NCI-H748 (cell line): ENCODE measurements around the gene FAM234B.
A peak's percentile ranks its signal among the peaks of the same experiment; 100 is the strongest.
"Not testable (repeated sequence)": the region's sequence is repeated elsewhere in the genome, so short reads cannot be mapped to it uniquely, and the experiment has no call there.

Experiments
- DNase-seq: peaks from one replicate; lab custom pipeline; 2025; ENCODE audit not compliant: unreplicated experiment; lab: John Stamatoyannopoulos, UW

The FAM234B gene

DNA sequence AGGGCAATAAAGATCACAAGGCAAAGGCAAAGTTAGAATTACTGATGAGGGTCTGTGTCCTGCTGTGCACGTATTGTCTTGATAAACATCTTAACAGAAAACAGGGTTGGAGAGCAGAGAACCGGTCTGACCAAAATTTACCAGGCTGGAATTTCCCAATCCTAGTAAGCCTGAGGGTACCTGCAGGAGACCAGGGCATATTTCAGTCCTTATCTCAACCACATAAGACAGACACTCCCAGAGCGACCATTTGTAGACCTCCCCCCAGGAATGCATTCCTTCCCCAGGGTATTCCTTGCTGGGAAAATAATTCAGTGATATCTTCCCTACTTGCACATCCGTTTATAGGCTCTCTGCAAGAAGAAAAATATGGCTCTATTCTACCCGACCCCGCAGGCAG, 9.4 kb downstream of the FAM234B start:
- not testable (repeated sequence) for DNase-seq

DNA sequence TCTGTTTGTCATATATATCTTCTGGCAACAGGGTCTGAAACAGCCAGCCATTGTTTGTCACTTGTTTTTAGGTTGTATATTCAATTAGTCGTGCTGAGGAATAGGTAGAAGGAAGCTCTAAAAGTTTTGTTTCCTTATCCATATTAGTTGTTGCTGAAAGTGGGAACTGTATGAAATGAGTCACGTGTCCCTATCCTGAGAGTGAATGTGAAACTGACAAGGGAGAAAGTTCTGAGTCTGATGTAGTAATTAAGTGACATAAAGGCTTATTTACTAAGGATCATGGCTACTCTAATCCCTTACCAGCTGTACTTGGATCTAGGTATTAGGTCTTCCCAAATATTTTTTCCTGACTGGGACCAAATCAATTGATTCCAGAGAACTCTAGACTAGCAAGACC, 16.4 kb downstream of the FAM234B start:
- DNase-seq, result no peak

DNA sequence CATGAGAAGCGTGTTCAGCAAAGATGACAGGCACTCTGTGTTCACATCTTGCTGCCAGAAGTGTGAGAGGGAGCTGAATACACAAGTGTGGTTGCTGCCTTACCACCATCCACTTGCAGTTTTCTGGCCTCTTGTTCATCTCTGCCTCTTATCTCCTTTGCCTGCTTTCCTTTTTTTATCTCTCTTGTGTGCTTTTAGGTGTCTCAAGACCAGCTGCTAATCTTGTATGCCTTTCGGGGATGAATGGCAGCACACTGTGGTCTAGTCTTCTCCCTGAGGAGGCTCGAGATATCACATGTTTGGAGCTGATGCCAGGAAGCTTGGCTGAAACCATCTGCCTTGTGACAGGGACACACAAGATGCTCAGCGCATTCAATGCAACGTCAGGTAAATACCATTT, 17.2 kb downstream of the FAM234B start:
- no peak for DNase-seq

- DNase-seq, result no peak
These were observed 18.5 kb downstream of the FAM234B start for GRCh38 chr12:13062669-13063068.

GRCh38 chr12:13066014-13066413, 21.8 kb downstream of the FAM234B start:
- no peak for DNase-seq

- no peak for DNase-seq
These were observed 22.3 kb downstream of the FAM234B start for GRCh38 chr12:13066459-13066858.

DNA sequence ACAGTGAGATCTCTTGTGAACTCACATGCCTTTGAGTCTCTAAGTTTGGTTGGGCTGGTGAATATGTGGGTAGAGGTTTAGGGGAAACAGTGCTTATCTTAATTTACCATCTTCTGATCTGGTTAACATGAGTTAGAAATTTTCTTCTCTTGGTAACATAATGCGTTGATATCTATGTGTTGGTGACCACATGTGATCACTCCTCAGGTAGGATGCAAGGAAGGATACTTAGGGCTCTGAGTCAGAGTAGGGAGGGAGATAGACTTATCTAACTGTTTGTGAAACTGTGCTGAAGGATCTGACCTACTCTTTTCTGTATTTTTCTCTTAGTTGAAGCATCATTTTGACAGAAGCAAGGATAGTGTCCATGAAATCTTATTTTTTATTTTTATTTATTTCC, 23.1 kb downstream of the FAM234B start:
- no peak for DNase-seq

DNA sequence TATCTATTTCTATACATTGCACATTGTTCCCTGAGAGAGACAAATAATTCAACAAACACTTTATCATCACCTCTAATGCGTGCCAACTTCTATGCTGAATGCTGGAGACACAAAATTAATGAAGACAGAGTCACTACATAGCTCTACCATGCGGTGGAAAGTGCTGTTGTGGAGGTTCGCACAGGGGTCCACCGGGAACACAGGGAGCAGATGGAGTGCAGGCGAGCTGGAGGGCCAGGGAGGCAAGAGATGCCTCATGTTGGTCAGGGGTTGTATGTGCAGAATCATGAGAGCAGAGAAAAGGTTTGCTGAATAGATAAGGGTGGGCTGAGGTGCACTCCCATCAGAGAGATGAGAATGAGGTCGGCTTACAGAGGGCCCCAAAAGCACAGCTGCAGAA, 25.2 kb downstream of the FAM234B start:
- DNase-seq, result no peak

DNA sequence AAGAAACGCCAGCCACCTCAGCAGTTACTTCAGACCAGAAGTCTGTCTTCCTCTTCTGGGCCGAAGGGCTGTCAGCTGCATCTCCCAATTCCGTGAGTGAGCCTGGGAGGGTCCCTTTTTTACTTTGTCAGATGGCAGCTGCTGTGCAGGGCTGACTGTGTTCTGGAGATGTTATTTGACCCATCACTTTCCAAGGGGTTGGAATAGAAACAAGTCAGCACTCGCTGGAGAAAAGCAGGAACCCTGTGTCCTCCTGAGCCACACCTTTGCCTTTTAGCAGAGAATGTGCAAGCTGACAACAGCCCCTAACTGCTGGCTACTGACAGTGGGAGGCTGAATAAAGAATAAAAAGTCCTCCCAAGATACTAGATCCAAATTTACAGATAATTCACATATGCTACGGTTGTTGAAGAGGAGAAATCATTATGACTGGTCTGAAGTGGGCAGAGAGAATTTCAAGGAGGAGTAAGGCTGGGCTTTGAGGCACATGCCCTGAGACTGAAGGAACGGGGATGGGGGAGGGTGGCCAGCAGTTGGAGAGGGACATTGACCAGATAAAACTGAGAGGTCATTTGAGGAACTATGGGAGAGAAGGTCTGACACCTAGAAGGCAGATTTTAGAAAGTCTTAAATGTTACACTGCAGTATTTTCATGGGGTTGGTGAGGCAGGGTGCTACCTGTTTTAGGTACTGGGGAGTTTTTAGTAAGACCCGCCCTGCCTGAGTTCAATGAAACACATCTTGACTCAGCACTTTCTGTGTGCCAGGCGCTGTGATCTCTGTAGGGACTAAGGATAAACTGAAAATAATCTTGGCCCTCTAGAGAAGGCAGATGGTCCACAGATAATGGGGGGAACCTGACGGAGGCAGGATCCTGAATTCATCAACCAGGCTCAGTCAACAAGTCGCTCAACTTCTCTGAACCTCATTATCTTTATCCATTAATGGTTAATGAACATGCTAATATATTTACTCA, 27.4 kb downstream of the FAM234B start:
- DNase-seq, result no peak

DNA sequence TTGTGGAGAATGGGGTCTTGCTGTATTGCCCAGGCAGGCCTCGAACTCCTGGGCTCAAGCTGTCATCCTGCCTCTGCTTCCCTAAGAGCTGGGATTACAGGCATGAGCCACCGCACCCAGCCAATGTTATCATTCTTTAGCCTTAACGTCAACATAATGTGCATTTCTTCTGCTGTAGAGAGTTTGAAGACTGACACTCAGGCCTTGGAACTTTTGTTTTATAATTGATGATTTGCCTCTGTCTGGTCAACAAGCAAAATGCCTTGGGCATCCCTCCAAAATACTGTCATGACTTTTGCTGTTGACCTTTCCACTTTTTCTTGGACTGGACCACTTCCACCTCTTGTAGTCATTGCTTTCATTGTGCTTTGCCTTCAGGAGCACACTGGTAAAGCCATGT, 29.0 kb downstream of the FAM234B start:
- DNase-seq, result no peak

GRCh38 chr12:13074396-13075117, 30.4 kb downstream of the FAM234B start:
- no peak for DNase-seq

DNA sequence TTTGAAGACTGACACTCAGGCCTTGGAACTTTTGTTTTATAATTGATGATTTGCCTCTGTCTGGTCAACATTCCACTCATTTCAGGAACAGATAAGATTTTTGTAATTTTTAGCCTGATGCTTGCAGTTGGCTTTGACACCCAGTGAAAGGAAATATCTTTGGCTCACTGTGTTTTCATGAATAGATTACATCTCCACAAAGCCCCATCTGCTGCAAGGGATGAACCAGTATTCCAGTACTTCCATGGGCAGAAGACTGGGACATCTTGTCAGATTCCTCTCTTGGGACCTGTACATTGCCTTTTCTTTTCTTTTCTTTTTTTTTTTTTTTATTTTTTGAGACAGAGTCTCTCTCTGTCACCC, 30.9 kb downstream of the FAM234B start:
- no peak for DNase-seq

DNA sequence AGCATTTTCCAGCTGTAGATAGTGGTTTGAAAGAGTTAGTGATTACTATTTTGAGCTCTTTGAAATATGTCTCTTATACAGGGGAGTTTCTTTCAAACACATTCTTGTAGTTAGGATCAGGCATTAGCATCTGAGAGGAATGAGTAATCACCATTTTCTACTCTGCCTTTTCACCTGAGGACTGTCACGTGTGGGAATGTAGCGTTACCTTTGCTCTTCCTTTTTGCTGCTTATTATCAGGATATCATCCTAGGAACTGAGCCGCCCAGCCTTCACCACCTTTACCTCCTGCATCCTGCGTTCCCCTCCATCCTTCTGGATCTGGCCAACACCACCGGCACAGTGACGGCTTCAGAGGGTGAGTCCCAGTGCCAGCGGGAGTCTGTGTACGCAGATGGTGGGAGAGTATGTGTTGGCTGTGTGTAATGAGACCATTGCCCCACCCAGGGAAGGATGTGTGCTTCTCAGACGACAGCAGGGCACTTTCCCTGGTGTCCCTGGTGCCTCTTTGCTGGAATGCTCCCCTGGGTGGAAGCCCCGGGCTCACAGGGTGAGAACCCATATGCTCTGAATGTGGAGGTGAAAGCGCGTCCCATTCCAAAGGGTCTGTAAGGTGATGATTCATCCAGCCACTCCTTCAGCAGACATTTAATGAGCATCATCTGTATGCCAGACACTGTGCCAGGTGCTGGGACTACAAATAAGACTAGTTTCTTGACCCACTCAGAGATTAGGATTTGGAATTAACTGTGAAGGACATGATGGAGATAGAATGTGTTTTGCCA, 31.8 kb downstream of the FAM234B start:
- DNase-seq, result no peak

DNA sequence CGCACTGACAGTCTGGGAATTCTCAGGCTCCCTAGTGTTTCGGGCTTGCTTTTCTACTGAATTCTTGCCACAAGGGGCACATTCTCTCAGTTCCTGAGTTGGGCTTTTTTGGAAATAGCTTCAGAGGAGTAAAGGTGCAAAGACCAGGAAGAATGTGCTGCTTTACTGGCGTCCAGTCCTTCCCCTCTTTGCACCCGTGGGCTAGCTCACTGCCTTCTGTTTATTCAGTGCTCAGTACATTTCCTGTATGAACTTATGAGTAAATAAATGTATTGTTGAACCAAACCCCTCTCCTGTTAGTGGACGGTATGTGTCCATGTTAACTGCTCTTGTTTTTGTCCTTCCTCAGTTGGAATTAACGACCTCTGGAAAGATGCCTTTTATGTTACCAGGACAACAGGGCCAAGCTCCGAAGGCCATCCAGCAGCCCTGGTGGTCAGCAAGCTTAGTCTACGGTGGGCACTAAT, 35.3 kb downstream of the FAM234B start:
- DNase-seq, result peak; percentile 59

GRCh38 chr12:13080266-13080665, 36.1 kb downstream of the FAM234B start:
- no peak for DNase-seq

DNA sequence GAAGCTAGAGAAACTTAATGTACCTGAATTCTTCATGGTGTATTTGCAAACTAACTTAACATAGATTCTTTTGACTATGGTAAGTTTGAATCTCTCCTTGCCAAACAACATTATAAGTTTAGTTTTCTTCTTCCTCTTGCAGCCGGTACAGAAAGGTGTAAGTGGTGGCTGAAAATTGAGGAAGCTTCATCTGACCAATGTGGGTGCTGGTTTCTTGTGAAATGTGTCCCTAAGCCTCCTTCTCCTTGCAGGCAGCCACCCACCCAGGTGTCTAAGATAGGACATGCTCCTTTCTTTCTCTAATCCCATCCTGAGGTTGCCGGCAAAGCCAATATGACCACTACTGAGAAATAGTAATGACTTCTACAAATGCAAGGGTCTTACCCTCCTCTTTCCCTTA, 38.7 kb downstream of the FAM234B start:
- DNase-seq, result no peak

GRCh38 chr12:13083638-13084037, 39.5 kb downstream of the FAM234B start:
- not testable (repeated sequence) for DNase-seq

DNA sequence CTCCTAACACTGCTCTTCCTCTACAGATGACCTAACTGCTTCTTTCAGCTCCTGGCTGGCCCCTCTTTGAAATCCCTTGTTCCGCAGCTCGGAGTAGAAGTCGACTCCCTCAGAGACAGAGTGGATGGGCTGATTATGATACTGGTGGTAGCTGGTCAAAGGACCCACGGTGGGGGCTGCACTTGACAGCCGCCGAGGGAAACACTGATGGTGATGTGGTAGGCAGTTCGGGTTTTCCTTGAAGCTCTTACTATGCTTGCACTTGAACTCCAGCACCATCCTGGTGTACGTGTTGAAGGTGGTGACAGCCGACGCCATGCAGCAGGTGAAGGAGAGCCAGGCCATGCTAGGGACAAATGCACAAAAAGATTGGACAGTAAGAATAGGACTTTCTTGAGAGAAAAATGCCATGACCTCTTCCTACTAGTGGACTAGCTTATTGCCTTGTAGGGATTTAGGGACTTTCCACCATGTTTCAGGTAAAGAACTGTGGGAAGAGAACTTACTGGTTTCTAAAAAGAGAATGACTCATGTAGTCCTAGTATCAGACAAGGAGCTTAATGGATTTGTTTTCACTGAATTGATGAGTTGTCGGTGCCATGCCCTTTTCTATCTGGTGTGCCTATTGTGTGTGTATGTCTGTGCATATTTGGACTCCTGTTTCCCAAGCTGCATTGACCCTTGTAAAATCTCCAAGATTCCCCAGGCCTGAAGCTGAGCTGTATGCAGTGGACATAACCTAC, 40.9 kb downstream of the FAM234B start:
- DNase-seq, result no peak

DNA sequence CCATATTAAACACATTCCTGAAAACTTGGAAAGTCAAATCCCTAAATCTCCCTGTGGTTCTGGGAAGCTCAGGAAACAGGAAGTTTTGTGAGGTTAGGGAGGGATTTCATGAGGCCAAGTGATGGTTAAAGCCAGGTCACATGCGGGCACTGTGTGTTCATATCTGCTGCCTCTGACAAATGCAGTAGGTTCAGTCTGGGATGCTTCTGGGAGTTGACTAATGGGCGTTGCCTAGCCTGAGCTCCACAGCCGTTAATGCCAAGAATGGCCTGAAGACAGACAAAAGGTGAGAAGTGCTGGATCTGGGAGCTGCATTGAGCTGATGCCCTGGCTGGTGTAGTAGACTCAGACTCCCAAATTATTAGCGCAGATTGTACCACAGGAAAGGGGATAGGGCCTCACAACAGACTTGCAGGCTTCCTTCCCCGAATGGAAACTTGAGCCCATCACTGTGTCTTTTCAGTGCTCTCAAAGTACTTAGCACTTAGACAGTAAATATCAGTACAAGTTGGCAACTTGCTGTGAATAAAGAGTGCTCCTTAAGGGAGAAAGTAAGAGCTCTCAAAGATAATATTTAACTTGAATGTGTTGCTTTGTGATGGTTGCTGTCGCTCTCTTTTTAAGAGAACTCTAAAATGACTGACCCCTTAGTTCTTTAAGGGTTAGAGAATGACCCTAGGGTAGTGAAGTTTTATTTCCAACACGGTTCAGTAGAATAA, 41.9 kb downstream of the FAM234B start:
- DNase-seq, result no peak

DNA sequence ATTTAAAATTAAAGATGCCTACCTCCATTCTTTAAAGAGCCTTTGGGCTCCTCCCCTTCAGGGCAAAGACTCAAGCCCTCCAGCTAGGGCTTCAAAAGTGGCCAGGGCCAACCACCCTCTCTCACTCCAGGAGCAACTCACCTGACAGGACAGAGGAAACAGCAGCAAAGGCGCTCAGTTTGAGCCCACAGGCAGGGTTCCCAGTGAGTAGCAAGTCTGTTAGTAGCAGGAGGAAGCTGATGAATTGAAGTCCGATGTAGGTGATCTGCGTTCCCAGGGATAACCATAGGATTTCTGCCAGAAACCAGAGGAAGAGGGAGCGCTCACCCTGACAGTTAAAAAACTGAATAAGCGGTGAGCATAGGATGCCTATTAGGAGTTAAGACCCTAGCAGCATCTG, 43.6 kb downstream of the FAM234B start:
- DNase-seq, result no peak
